Endothelial cell of umbilical vein (primary cell): ENCODE results near the gene ALDOC. TPM values are rescaled to one million over a fixed set of nuclear protein-coding genes. Genes with fewer than 3 reads are reported as not detected.

Source experiments
- BruUV-seq: library from RNA; stranded (reverse); fragments of 400-500 nt; replicated peaks from 2 replicates; lab custom pipeline; 2021; lab: Mats Ljungman, UMichigan
- CTCF ChIA-PET: fragments of 300-600, 350-600 bp; sonication (Branson Sonifier 250); formaldehyde crosslinking; loops from one replicate; lab custom pipeline; 2021; ENCODE audit warnings: antibody characterized with exemption, inconsistent platforms; lab: Charles Lee
- POLR2A ChIA-PET: fragments of 300-600, 350-600 bp; sonication (Branson Sonifier 250); formaldehyde crosslinking; loops from one replicate; lab custom pipeline; 2021; ENCODE audit warnings: antibody characterized with exemption, inconsistent platforms; lab: Charles Lee
- DNase-seq: peaks from one replicate; pipeline ENCODE4 v3.0.0-alpha.2; 2011; ENCODE audit warnings: low read depth, low spot score
- FAIRE-seq: peaks from 2 replicates; lab custom pipeline; 2011; peaks lifted over from hg19 to GRCh38; lab: Jason Lieb, UNC
- H2AFZ ChIP-seq: 2 replicates; pipeline ENCODE4 v1.6.0; 2012; ENCODE audit warnings: low read depth, low read length, control low read depth, inconsistent platforms
- H3K27ac ChIP-seq: 2 replicates; pipeline ENCODE4 v1.5.1; 2011; ENCODE audit warnings: low read depth, mild to moderate bottlenecking, control low read depth, low read length, moderate library complexity; ENCODE audit not compliant: insufficient read depth
- H3K27me3 ChIP-seq, 2 experiments: 2 replicates each; pipeline versions ENCODE4 v1.6.0 to v1.6.1; 2011; ENCODE audit warnings: low read length in 2 of 2, mixed read lengths in 1 of 2; ENCODE audit not compliant: control insufficient read depth in 2 of 2, insufficient read depth in 2 of 2
- H3K36me3 ChIP-seq, 2 experiments: 2 replicates in 1 of 2; 3 replicates in 1 of 2; pipeline ENCODE4 v1.5.1; 2011; ENCODE audit warnings: low read length in 2 of 2, mild to moderate bottlenecking in 1 of 2, moderate library complexity in 1 of 2; ENCODE audit not compliant: control insufficient read depth in 2 of 2, insufficient read depth in 2 of 2; ENCODE audit errors: extremely low read depth in 1 of 2
- H3K4me1 ChIP-seq: 3 replicates; pipeline ENCODE4 v1.5.1; 2011; ENCODE audit warnings: mild to moderate bottlenecking, low read length; ENCODE audit not compliant: control insufficient read depth, insufficient read depth; ENCODE audit errors: extremely low read depth
- H3K4me2 ChIP-seq: 2 replicates; pipeline ENCODE4 v1.6.1; 2011; ENCODE audit warnings: low read length, control low read depth, mixed read lengths; ENCODE audit not compliant: insufficient read depth
- H3K4me3 ChIP-seq, 3 experiments: fragments of 200-600 bp in 1 of 3; sonication (generic), shearing (Covaris generic) in 1 of 3; replicated peaks in 1 of 3; 2 replicates each; pipeline ENCODE4 v1.5.1; 2011 to 2016; ENCODE audit warnings: control low read depth in 3 of 3, low read length in 3 of 3, mild to moderate bottlenecking in 2 of 3, inconsistent platforms in 1 of 3, low read depth in 1 of 3, moderate library complexity in 1 of 3; ENCODE audit not compliant: insufficient read depth in 1 of 3
- H3K79me2 ChIP-seq: 2 replicates; pipeline ENCODE4 v1.6.0; 2012; ENCODE audit warnings: low read length, inconsistent platforms; ENCODE audit not compliant: control insufficient read depth, insufficient read depth
- H3K9ac ChIP-seq: replicated peaks from 2 replicates; pipeline ENCODE3; 2011; ENCODE audit warnings: low read length, control low read depth; ENCODE audit not compliant: insufficient read depth; ENCODE audit errors: extremely low read depth
- H3K9me1 ChIP-seq: replicated peaks from 3 replicates; pipeline ENCODE4 v1.6.0; 2011; ENCODE audit warnings: mild to moderate bottlenecking, low read length; ENCODE audit not compliant: control insufficient read depth, insufficient read depth; ENCODE audit errors: extremely low read depth
- H3K9me3 ChIP-seq: replicated peaks from 2 replicates; pipeline ENCODE4 v1.5.1; 2012; ENCODE audit warnings: low read length, inconsistent platforms; ENCODE audit not compliant: control insufficient read depth, insufficient read depth
- H4K20me1 ChIP-seq: replicated peaks from 2 replicates; pipeline ENCODE3; 2011; ENCODE audit warnings: mild to moderate bottlenecking, low read length; ENCODE audit not compliant: control insufficient read depth, insufficient read depth; ENCODE audit errors: extremely low read depth
- EZH2 ChIP-seq: IDR thresholded peaks from 2 replicates; pipeline ENCODE4 v1.6.1; 2012; ENCODE audit warnings: borderline replicate concordance, low read depth, mild to moderate bottlenecking, moderate library complexity, low read length, inconsistent platforms; ENCODE audit not compliant: severe bottlenecking
- FOS ChIP-seq: IDR thresholded peaks from 2 replicates; pipeline ENCODE4 v1.6.1; 2011; ENCODE audit warnings: mild to moderate bottlenecking, low read length, moderate library complexity, borderline replicate concordance; ENCODE audit not compliant: insufficient read depth
- GATA2 ChIP-seq: IDR thresholded peaks from 2 replicates; pipeline ENCODE4 v1.7.0; 2011; ENCODE audit warnings: low read depth, mild to moderate bottlenecking, moderate library complexity, mixed read lengths, low read length; ENCODE audit not compliant: insufficient read length, insufficient read depth
- JUN ChIP-seq: IDR thresholded peaks from 2 replicates; pipeline ENCODE4 v1.6.1; 2011; ENCODE audit warnings: borderline replicate concordance, low read depth; ENCODE audit not compliant: insufficient read length, insufficient read depth
- MYC ChIP-seq: IDR thresholded peaks from one replicate; pipeline ENCODE4 v1.6.1; 2011; ENCODE audit warnings: mild to moderate bottlenecking, low read depth, low read length
- POLR2A ChIP-seq: IDR thresholded peaks from 2 replicates; pipeline ENCODE4 v1.6.1; 2012; ENCODE audit warnings: low read depth, mild to moderate bottlenecking, control low read depth, low read length
- POLR2AphosphoS5 ChIP-seq: IDR thresholded peaks from 2 replicates; pipeline ENCODE4 v1.6.1; 2012; ENCODE audit warnings: low read depth, mild to moderate bottlenecking, control low read depth, low read length, moderate library complexity; ENCODE audit not compliant: insufficient read depth
- dilution Hi-C: fragments of 300-500 bp; cut with MboI; formaldehyde crosslinking; loops from one replicate; pipeline ENCODE4 v1.15.0; 2019; ENCODE audit warnings: low sequenced_read_pairs; ENCODE audit not compliant: extremely low pct_ligation_motif_present
- intact Hi-C: fragments of 100-400 bp; cut with micrococcal nuclease; formaldehyde crosslinking; loops from one replicate; pipeline ENCODE4 v1.10.0; 2022
- polyA plus RNA-seq, 4 experiments: library from polyadenylated mRNA; depleted of rRNA in 3 of 4; stranded (reverse) in 3 of 4; unstranded in 1 of 4; fragments of >200 nt; gene quantifications; 2 replicates each; pipeline versions ENCODE4 v1.2.1 to v1.2.3, GENCODE V29; 2011 to 2012; ENCODE audit warnings: missing spikeins in 1 of 4
- total RNA-seq: library from RNA; stranded (reverse); gene quantifications from 2 replicates; pipeline ENCODE4 v1.2.3, GENCODE V29; 2021
- TF ChIP-seq, protein P1 (sequence below), 2 donors: IDR thresholded peaks; 1 replicate in 1 of 2; 2 replicates in 1 of 2; pipeline ENCODE4 v1.5.1; 2011; ENCODE audit warnings: low read length in 2 of 2, mild to moderate bottlenecking in 2 of 2, moderate library complexity in 2 of 2, control low read depth in 1 of 2, inconsistent platforms in 1 of 2, low read depth in 1 of 2; ENCODE audit not compliant: insufficient read depth in 1 of 2; ENCODE audit errors: extremely low read depth in 1 of 2
- TF ChIP-seq, protein P2 (sequence below): IDR thresholded peaks from 2 replicates; pipeline ENCODE4 v1.6.1; 2011; ENCODE audit not compliant: insufficient read depth, insufficient read length

The ALDOC gene
- total and polyA plus RNA-seq, 2 donors (not counting 3 experiments of a cell fraction or from before 2014, with no cell fraction given), result 7.2 to 18.9 TPM

DNA sequence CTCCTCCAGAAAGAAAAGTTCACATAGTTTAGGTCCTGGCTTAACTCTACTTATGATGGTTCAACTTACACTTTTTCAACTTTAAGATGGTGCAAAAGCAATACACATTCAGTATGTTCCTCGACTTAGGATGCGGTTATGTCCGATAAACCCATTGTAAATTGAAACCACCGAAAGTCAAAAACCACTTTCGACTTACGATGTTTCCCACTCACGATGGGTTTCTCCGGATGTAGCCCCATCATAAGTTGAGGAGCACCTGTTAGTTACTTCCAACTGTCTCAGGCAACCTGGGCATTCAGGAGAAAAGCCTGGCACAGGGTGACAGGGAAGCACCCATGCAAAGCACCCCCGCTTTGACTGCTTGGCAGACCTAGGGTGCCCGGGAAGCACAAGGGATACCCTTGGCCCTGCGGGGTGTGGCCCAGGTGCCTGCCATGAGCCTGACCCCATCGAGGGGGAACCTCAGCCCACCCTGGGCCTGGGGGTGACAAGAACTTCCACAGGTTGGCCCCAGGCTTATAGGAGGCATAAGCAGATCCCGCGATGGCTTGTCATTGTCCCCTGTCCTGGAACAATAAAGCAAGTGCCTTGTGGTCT, 38.3 kb downstream of the ALDOC start:
- no peak overlapping the region for H2AFZ ChIP-seq
- H3K4me3 ChIP-seq, result no peak overlapping the region
- FAIRE-seq, result no peak
- H3K4me1 ChIP-seq, result no peaks in the 10 kb centered on the region
- dilution Hi-C loops (no loop called here), intact Hi-C loops (no loop called here)
- no peak overlapping the region for H3K27ac ChIP-seq
- BruUV-seq, result no TSS peak
- peaks cover 0 to 2% of the 10 kb centered on the region in 2 experiments for H3K27me3 ChIP-seq
- DNase-seq, result no peak
- H3K9me1 ChIP-seq, result no peaks in the 10 kb centered on the region
- H3K9me3 ChIP-seq, result no peaks in the 10 kb centered on the region
- no peaks in the 10 kb centered on the region for H3K79me2 ChIP-seq
- H4K20me1 ChIP-seq, result no peaks in the 10 kb centered on the region
- H3K4me2 ChIP-seq, result no peak overlapping the region
- ChIA-PET POLR2A (no interaction called here), CTCF (interaction anchor here (2.9 kb wide), 1 partner anchor 44 kb away, joined by 15 read pairs; no protein-coding TSS in a partner anchor)
- no peaks in the 10 kb centered on the region for H3K36me3 ChIP-seq
- H3K9ac ChIP-seq, result no peak overlapping the region
- no peak for TF ChIP-seq GATA2
- TF ChIP-seq FOS, result no peak
- no peak for TF ChIP-seq MYC
- no peak for TF ChIP-seq POLR2AphosphoS5
- TF ChIP-seq JUN, result no peak
- TF ChIP-seq, protein P1, sequence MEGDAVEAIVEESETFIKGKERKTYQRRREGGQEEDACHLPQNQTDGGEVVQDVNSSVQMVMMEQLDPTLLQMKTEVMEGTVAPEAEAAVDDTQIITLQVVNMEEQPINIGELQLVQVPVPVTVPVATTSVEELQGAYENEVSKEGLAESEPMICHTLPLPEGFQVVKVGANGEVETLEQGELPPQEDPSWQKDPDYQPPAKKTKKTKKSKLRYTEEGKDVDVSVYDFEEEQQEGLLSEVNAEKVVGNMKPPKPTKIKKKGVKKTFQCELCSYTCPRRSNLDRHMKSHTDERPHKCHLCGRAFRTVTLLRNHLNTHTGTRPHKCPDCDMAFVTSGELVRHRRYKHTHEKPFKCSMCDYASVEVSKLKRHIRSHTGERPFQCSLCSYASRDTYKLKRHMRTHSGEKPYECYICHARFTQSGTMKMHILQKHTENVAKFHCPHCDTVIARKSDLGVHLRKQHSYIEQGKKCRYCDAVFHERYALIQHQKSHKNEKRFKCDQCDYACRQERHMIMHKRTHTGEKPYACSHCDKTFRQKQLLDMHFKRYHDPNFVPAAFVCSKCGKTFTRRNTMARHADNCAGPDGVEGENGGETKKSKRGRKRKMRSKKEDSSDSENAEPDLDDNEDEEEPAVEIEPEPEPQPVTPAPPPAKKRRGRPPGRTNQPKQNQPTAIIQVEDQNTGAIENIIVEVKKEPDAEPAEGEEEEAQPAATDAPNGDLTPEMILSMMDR (IDR thresholded peaks at IDR 0.05; ENCODE audit: extremely low read depth in 1 of 2, insufficient read depth in 1 of 2, low read depth in 1 of 2, low read length in 2 of 2), result no peak
- no peak for TF ChIP-seq POLR2A
- no peak for TF ChIP-seq EZH2
- TF ChIP-seq, protein P2, sequence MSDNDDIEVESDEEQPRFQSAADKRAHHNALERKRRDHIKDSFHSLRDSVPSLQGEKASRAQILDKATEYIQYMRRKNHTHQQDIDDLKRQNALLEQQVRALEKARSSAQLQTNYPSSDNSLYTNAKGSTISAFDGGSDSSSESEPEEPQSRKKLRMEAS, result no peak
